ENCODE measurements around the gene ARID3A.
A peak's percentile ranks its signal among the peaks of the same experiment; 100 is the strongest.

The ARID3A gene

GRCh38 chr19:1004803-1005664 is 79.2 kb downstream of the ARID3A start:
- no peak for DNase-seq (ENCODE audit: low read depth)

GRCh38 chr19:1006711-1007398 is 81.0 kb downstream of the ARID3A start:
- no peak for DNase-seq (ENCODE audit: low read depth)

DNA sequence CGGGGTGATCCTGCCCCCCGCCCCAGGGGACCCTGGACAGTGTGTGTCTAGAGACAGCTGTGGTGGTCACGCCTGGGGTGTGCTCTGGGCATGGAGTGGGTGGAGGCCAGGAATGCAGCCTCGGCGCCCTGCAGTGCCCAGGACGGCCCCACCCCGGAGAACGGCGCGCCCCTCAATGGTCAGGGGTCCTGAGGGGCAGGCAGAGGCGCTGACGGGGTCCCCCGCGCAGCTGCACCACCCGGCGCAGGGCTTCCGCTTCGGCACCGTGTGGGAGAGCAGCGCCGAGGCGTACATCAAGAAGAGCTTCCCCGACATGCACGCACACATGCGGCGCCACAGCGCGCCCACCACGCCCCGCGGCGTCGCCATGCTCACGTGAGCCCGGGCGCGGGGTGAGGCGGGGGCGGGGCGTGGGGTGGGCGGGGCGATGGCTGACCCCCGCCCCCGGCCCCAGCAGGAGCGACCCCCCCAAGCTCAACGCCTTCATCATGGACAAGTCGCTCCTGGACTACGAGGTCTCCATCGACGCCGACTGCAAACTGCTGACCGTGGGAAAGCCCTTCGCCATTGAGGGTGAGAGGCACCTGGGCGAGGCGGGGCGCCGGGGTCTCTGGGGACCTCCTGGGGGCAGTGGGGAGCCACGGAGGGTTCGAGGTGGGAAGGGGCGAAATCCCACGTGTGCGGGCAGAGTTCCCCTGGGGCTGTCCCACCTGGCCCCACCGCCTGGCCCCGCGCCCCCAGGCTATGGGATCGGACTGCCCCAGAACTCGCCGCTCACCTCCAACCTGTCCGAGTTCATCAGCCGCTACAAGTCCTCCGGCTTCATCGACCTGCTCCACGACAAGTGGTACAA is 81.8 kb downstream of the ARID3A start:
- DNase-seq (ENCODE audit: low read depth): no peak

GRCh38 chr19:1008268-1009040 is 82.6 kb downstream of the ARID3A start:
- DNase-seq (ENCODE audit: low read depth): no peak

DNA sequence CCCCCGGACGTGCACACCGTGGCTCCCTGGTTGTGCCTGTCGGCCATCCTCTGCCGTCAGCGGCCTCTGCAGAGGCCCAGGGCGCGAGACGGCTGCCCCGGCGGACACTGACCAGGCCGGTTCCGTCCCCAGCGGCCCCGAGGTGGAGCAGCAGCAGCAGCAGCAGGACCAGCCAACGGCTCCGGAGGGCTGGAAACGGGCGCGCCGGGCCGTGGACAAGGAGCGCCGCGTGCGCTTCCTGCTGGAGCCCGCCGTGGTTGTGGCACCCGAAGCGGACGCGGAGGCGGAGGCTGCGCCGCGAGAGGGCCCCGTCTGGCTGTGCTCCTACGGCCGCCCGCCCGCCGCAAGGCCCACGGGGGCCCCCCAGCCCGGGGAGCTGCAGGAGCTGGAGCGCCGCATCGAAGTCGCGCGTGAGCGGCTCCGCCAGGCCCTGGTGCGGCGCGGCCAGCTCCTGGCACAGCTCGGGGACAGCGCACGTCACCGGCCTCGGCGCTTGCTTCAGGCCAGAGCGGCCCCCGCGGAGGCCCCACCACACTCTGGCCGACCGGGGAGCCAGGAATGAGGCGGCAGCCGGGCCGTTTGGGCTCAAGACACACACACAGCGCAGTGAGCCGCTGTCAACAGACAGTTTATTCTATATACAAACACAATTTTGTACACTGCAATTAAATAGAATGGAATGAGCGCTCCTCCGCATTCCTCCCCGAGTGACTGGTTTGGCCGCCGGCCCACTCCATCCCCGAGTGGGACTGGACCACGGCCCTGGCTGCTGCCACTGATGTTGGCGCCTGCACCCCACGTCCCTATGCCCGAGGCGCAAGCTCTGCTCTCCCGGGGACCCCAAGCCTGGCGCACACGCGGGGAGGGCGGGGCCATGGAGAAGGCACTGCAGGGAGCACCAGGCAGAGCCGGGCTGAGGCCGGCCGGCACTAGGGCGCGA is 83.5 kb downstream of the ARID3A start:
- peak; percentile 80 for DNase-seq (ENCODE audit: low read depth)

DNA sequence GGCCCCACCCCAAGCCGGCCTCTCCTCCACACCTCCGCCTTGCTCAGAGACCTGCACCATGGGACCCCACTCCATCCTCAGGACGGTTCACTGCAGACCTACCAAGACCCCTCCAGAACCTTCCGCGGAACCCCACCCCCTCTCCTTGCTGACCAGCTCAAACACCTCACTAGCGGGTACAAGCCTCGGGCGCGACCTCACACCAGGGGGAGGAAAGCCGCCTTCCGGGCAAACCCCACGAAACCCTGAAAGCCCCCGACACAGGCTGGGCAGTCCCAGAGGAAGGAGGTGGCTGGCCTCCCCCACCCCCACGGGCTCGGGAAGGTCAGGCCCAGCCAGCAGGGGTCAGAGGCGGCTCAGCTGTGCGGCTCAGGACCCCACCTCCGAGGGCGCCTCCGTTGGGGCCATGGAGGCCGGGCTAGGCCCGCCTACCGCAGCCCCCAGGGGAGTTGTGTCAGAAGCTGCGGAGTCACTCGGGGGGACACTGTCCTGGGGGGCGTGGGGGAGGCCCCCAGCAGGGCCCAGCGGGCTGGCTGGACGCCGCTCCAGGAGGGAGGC is 84.2 kb downstream of the ARID3A start:
- no peak for DNase-seq (ENCODE audit: low read depth)

GRCh38 chr19:1010586-1011510 is 85.0 kb downstream of the ARID3A start:
- no peak for DNase-seq (ENCODE audit: low read depth)

DNA sequence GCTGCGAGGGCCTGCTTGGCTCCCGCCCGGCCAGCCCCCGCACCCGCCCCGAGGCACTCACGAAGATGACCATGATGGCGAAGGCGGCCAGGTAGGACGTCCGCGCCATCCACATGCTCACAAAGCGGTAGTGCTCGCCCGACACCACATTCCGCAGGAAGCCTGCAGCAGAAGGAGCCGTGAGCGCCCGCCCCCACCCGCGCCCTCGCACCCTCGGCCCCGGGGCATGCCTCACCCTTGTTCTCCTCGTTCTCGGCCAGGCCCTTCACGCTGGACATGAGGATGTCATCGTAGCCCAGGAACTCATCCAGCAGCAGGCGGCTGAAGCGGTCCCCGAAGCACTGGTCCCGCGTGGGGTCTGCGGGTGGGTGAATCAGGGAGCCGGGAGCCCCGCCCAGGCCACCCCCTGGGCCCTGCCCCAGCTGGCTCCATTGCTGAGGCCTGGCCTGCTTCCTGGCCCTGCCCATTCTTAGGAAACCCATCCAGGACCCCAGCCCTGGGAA is 86.0 kb downstream of the ARID3A start:
- no peak for DNase-seq (ENCODE audit: low read depth)

- DNase-seq (ENCODE audit: low read depth): no peak
These were observed 86.5 kb downstream of the ARID3A start for GRCh38 chr19:1012334-1012733.

DNA sequence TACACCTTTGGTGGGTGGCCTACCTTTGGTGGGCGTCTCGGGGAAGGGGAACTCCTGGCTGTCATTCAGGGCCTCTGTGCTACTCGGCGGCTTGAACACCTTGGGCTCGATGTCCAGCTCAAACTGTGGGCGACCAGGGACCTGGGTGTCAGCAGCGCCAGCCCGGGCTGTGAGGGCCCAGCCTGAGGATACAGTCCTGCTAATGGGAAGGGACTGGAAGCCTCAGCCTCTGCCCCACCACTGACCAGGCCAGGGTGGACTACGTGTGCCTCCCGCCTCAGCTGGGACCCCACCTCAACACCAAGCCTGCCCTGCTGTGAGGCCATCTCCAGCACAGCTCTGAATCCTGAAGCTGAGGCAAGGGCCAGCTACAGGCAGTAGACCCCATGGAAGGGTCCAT is 87.4 kb downstream of the ARID3A start:
- DNase-seq (ENCODE audit: low read depth): no peak

GRCh38 chr19:1014161-1015060 is 88.6 kb downstream of the ARID3A start:
- DNase-seq (ENCODE audit: low read depth): no peak

- DNase-seq (ENCODE audit: low read depth): no peak
These were observed 89.4 kb downstream of the ARID3A start for GRCh38 chr19:1015061-1015781.

GRCh38 chr19:1015782-1016646 is 90.2 kb downstream of the ARID3A start:
- no peak for DNase-seq (ENCODE audit: low read depth)

DNA sequence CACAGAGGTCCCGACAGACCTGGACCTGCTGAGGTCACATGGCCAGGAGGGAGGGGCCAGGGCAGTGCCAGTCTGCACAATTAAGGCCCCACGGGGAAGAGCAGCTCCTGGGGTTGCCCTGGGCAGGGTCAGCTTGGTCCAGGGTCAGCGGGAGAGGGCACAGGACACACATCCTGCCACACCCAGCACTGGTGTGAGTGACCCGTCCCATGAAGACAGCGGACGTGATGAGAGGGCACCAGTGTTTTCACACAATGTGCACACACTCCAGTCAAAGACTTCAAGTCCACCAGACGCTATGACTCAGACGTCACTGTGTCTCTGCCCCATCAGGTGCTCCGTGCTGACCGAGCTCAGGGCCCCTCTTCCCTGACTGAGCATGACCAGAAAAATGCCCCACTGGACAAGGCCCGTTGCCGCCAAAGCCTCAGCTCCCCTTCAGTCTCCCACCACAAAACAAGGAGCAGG is 90.8 kb downstream of the ARID3A start:
- peak; percentile 68 for DNase-seq (ENCODE audit: low read depth)

- DNase-seq (ENCODE audit: low read depth): peak; percentile 41
These were observed 91.5 kb downstream of the ARID3A start for GRCh38 chr19:1017115-1017905.
